Natural killer cell (primary cell): ENCODE measurements around the gene FUCA1. TPM values are rescaled to one million over a fixed set of nuclear protein-coding genes. Genes with fewer than 3 reads are reported as not detected.

Experiments used
- ATAC-seq, 3 donors: fragments of 150-1000 bp in 2 of 3; fragments of 200-7000 bp in 1 of 3; cut with Tn5 transposase; 1 replicate in 1 of 3; 2 replicates in 2 of 3; pipeline ENCODE4 v1.10.0; 2021; ENCODE audit warnings: mild to moderate bottlenecking in 2 of 3, moderate library complexity in 2 of 3
- DNase-seq, 2 donors: peaks; one replicate each; pipeline versions ENCODE4 v3.0.0 to v3.0.0-alpha.2; 2013 to 2021; ENCODE audit warnings: mixed read lengths in 1 of 2
- H3K27ac ChIP-seq: one replicate; pipeline ENCODE4 v1.5.1; 2013; ENCODE audit warnings: mild to moderate bottlenecking, low read length
- H3K27me3 ChIP-seq: one replicate; pipeline ENCODE4 v1.6.1; 2013; ENCODE audit warnings: low read length; ENCODE audit not compliant: control insufficient read depth, insufficient read depth
- H3K36me3 ChIP-seq: one replicate; pipeline ENCODE4 v1.6.1; 2013; ENCODE audit warnings: low read length; ENCODE audit not compliant: control insufficient read depth, insufficient read depth
- H3K4me1 ChIP-seq: one replicate; pipeline ENCODE4 v1.6.1; 2013; ENCODE audit warnings: low read length; ENCODE audit not compliant: control insufficient read depth, insufficient read depth
- H3K4me3 ChIP-seq: one replicate; pipeline ENCODE4 v1.5.1; 2013; ENCODE audit warnings: low read length
- H3K9me3 ChIP-seq: one replicate; pipeline ENCODE4 v1.6.1; 2013; ENCODE audit warnings: low read length; ENCODE audit not compliant: control insufficient read depth, insufficient read depth
- H3K27ac Mint-ChIP-seq, 2 donors: one replicate each; pipeline ENCODE4 v1.8.0; 2022; ENCODE audit warnings: mild to moderate bottlenecking in 2 of 2, mixed read lengths in 2 of 2, moderate library complexity in 1 of 2
- H3K27me3 Mint-ChIP-seq, 2 donors: one replicate each; pipeline ENCODE4 v1.8.0; 2022; ENCODE audit warnings: low read depth in 2 of 2, mixed read lengths in 2 of 2
- H3K36me3 Mint-ChIP-seq: one replicate; pipeline ENCODE4 v1.8.0; 2022; ENCODE audit warnings: mixed read lengths
- H3K4me1 Mint-ChIP-seq, 2 donors: one replicate each; pipeline ENCODE4 v1.8.0; 2022; ENCODE audit warnings: mixed read lengths in 2 of 2
- H3K4me3 Mint-ChIP-seq: one replicate; pipeline ENCODE4 v1.8.0; 2022; ENCODE audit warnings: mild to moderate bottlenecking, moderate library complexity, mixed read lengths
- H3K9me3 Mint-ChIP-seq, 2 donors: one replicate each; pipeline ENCODE4 v1.8.0; 2022; ENCODE audit warnings: mixed read lengths in 2 of 2
- WGBS: methylation state at CpG from one replicate; pipeline ENCODE4 v1.1.7; 2013; ENCODE audit warnings: missing lambda C conversion rate; ENCODE audit not compliant: insufficient coverage; 5-methylcytosine and 5-hydroxymethylcytosine counted together
- intact Hi-C: fragments of 100-400 bp; cut with micrococcal nuclease; formaldehyde crosslinking; loops from one replicate; pipeline ENCODE4 v1.14.2; 2022
- total RNA-seq, 4 donors: library from RNA; stranded (reverse); fragments of 120-200 nt in 1 of 4; gene quantifications; one replicate each; pipeline versions ENCODE4 v1.2.3 to v1.2.4, GENCODE V29; 2013 to 2022
- TF ChIP-seq, protein P1 (sequence below): fragments of 200-600 bp; IDR thresholded peaks from one replicate; pipeline ENCODE4 v1.8.0; 2022; ENCODE audit warnings: antibody characterized with exemption

Gene FUCA1
- total RNA-seq, 3 donors from 2014 or later (not counting 1 experiment from before 2014, with no cell fraction given): 6.8 to 12.5 (median 11.9) TPM

DNA sequence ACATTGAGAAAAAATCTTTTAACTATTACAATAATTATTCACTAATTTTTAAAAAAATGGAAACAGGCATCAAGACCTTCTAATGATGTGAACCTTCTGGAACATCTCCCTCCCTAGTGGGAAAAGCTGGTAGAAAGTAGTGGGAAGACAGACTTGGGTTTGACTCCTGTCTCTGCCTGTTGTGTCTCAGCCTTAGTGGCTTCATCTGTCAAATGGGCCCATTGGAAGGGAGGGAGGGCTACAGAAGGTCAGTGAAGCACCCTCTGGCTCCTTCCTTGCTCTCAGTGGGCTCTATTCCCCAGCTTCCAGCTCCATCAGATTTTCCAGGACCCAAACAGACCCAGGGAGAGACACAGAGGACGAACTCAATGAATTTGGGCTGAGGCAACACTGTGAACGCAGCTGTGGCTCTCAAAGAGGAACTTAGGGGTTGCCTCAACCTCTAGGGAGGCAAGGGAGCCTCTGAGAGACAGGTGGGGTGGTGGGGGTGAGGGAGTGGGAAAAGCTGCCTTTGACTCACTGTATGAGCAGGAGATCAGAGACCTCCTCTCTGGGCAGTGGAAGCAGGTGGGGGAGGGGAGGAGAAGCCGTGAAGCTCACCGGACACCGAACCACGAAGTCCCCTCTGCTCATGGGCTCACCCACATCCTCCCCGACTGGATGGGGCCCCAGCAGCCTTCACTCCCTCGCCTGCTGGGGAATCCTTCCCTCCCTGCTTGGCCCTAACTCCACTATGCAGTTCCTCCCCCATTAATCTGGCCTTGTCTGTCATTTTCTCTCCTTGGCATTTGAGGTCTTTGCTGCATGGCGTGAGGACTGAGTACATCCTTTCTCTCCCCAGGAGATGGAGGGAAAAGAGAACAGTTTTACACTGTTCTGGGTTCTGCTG is 40.6 kb upstream of the FUCA1 start:
- Histone ChIP-seq H3K36me3 (peaks cover 5% of the 10 kb centered on the region), H3K9me3 (no peaks in the 10 kb centered on the region), H3K27ac (peak overlapping the region; percentile 70), H3K4me3 (peak overlapping the region; percentile 16), H3K27me3 (no peaks in the 10 kb centered on the region), H3K4me1 (peaks cover 93% of the 10 kb centered on the region)
- H3K4me1 Mint-ChIP-seq: peaks cover 52 to 66% of the 10 kb centered on the region in 2 donors
- 4% methylated on average over 9 of the region's 9 CpGs for WGBS
- DNase-seq (peak; percentile 32 to 51), ATAC-seq (peak; percentile 54 to 71 (median 65))
- peak overlapping the region; percentile 50 to 89 for H3K27ac Mint-ChIP-seq
- intact Hi-C loops: no loop called here
- TF ChIP-seq, protein P1, sequence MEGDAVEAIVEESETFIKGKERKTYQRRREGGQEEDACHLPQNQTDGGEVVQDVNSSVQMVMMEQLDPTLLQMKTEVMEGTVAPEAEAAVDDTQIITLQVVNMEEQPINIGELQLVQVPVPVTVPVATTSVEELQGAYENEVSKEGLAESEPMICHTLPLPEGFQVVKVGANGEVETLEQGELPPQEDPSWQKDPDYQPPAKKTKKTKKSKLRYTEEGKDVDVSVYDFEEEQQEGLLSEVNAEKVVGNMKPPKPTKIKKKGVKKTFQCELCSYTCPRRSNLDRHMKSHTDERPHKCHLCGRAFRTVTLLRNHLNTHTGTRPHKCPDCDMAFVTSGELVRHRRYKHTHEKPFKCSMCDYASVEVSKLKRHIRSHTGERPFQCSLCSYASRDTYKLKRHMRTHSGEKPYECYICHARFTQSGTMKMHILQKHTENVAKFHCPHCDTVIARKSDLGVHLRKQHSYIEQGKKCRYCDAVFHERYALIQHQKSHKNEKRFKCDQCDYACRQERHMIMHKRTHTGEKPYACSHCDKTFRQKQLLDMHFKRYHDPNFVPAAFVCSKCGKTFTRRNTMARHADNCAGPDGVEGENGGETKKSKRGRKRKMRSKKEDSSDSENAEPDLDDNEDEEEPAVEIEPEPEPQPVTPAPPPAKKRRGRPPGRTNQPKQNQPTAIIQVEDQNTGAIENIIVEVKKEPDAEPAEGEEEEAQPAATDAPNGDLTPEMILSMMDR: no peak
- no peaks in the 10 kb centered on the region for H3K36me3 Mint-ChIP-seq
- peaks cover 8 to 16% of the 10 kb centered on the region in 2 donors for H3K27me3 Mint-ChIP-seq
- no peaks in the 10 kb centered on the region for H3K9me3 Mint-ChIP-seq
- peak overlapping the region; percentile 87 for H3K4me3 Mint-ChIP-seq

DNA sequence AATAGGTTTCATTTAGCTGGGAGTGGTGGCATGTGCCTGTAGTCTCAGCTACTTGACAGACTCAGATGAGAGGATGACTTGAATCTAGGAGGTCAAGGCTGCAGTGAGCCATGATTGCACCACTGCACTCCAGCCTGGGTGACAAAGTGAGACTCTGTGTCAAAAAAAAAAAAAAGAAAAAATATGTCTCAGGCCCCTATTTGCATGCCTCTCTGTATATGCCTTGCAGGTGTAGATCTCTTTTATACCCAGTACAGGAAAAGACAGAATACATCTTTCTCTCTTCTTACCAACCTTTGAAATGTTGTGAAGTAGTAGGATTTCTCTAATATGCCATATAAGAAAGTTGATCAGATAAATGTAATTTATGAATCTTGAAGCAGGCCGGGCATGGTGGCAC is 38.6 kb upstream of the FUCA1 start:
- intact Hi-C loops: no loop called here
- H3K27me3 ChIP-seq: no peaks in the 10 kb centered on the region
- H3K4me3 ChIP-seq: no peak overlapping the region
- ATAC-seq (no peak), DNase-seq (no peak)
- no peaks in the 10 kb centered on the region for H3K9me3 Mint-ChIP-seq
- H3K36me3 Mint-ChIP-seq: no peaks in the 10 kb centered on the region
- H3K9me3 ChIP-seq: no peaks in the 10 kb centered on the region
- H3K27me3 Mint-ChIP-seq: peaks cover 8 to 17% of the 10 kb centered on the region in 2 donors
- no peak overlapping the region for H3K27ac Mint-ChIP-seq
- 86% methylated on average over 1 of the region's 1 CpG for WGBS
- H3K4me1 Mint-ChIP-seq: peaks cover 34 to 52% of the 10 kb centered on the region in 2 donors
- TF ChIP-seq, protein P1: no peak
- H3K36me3 ChIP-seq: peaks cover 10% of the 10 kb centered on the region
- H3K4me3 Mint-ChIP-seq: peak overlapping the region; percentile 21
- H3K27ac ChIP-seq: no peak overlapping the region
- H3K4me1 ChIP-seq: peaks cover 90% of the 10 kb centered on the region

DNA sequence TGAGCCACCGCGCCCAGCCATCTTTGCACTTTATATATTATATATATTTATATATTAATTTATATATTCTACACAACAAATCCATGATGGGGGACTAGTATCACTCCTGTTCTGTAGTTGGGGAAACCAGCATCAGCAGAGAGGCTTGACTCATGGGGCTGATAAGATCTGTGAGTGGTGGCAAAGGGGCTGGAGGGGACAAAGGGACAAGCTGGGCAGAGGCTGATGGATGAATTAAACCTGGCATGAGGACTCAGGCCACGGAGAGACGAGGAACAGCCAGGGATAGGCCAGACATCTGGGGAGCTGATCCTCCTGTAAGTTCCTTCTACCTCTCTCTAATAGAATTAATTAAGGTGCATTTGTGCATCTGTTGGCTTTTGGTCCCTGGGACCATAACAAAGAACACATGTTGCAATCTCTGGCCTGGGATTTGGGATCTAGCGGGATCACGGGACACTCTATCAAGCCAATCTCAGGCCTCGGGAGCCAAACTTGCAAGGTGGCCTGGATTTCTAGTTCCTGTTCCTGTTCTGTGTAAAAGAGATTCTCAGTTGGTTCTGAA is 37.5 kb upstream of the FUCA1 start:
- DNase-seq: no peak
- intact Hi-C loops: no loop called here
- Histone ChIP-seq H3K36me3 (peaks cover 12% of the 10 kb centered on the region), H3K4me3 (no peak overlapping the region), H3K9me3 (no peaks in the 10 kb centered on the region), H3K4me1 (peaks cover 87% of the 10 kb centered on the region), H3K27ac (no peak overlapping the region), H3K27me3 (no peaks in the 10 kb centered on the region)
- Mint-ChIP-seq H3K4me3 (no peak overlapping the region), H3K27me3 (peaks cover 19 to 22% of the 10 kb centered on the region in 2 donors), H3K36me3 (no peaks in the 10 kb centered on the region), H3K4me1 (peaks cover 22 to 42% of the 10 kb centered on the region in 2 donors), H3K9me3 (no peaks in the 10 kb centered on the region), H3K27ac (no peak overlapping the region)
- 99% methylated on average over 5 of the region's 7 CpGs for WGBS
- TF ChIP-seq, protein P1: no peak
- ATAC-seq: no peak
